ENCODE results near the gene PITPNM2. TPM values are rescaled to one million over a fixed set of nuclear protein-coding genes. Genes with fewer than 3 reads are reported as not detected.

The PITPNM2 gene
- total RNA-seq, 1 experiment from 2014 or later, result 15.2 TPM

- Histone ChIP-seq H3K4me3 (replicated peaks in 1 of 2; ENCODE audit: low read depth in 1 of 2, low read length in 2 of 2) (no peak overlapping the region), H3K36me3 (ENCODE audit: control insufficient read depth in 1 of 2, insufficient read depth in 2 of 2, low read length in 2 of 2) (no peaks in the 10 kb centered on the region), H4K20me1 (ENCODE audit: insufficient read depth) (no peaks in the 10 kb centered on the region), H3K27me3 (ENCODE audit: insufficient read depth, low read length) (no peaks in the 10 kb centered on the region), H3K27ac (ENCODE audit: low read depth, low read length) (no peak overlapping the region), H3K79me2 (ENCODE audit: insufficient read depth, low read length) (no peaks in the 10 kb centered on the region; the same call in 1 of the 2 replicates), H3K9ac (ENCODE audit: low read length) (no peak overlapping the region), H3K9me2 (ENCODE audit: insufficient read depth) (no peaks in the 10 kb centered on the region), H2AFZ (ENCODE audit: low read depth, low read length, poor library complexity, severe bottlenecking) (no peak overlapping the region), H3K4me2 (ENCODE audit: low read length) (no peak overlapping the region), H3K9me3 (ENCODE audit: control insufficient read depth in 1 of 2, insufficient read depth in 1 of 2, low read depth in 1 of 2, low read length in 2 of 2) (no peaks in the 10 kb centered on the region), H3K4me1 (ENCODE audit: control insufficient read depth in 1 of 2, insufficient read depth in 2 of 2, low read length in 2 of 2) (no peaks in the 10 kb centered on the region; a peak in 1 of 4 replicates)
- POLR2A ChIA-PET, result no interaction called here
- intact Hi-C loops (cut with micrococcal nuclease), result no loop called here
- CTCF ChIA-PET, result no interaction called here
- BruUV-seq (replicated peaks), result no TSS peak
- ATAC-seq (no peak), DNase-seq (ENCODE audit: low read depth, low spot score) (no peak)
- TF ChIP-seq REST (IDR thresholded peaks at IDR 0.05; ENCODE audit: low read depth), result no peak
- no peak for TF ChIP-seq ELF1 (IDR thresholded peaks at IDR 0.05; ENCODE audit: borderline replicate concordance, low read depth)
- no peak for TF ChIP-seq FOSL1 (IDR thresholded peaks at IDR 0.05; ENCODE audit: low read depth)
- no peak for TF ChIP-seq CBX3 (IDR thresholded peaks at IDR 0.05; ENCODE audit: low read depth)
- TF ChIP-seq CTCF (IDR thresholded peaks at IDR 0.05 in 2 of 3, conservative IDR thresholded peaks at IDR 0.05 in 1 of 3; ENCODE audit: borderline replicate concordance in 1 of 3, insufficient read depth in 1 of 3, low read depth in 2 of 3, low read length in 2 of 3), result no peak
- no peak for TF ChIP-seq SP1 (IDR thresholded peaks at IDR 0.05; ENCODE audit: low read depth)
- no peak for TF ChIP-seq TCF7L2 (IDR thresholded peaks at IDR 0.05; ENCODE audit: borderline replicate concordance, extremely low read depth, insufficient read depth, insufficient read length)
- TF ChIP-seq MAX (IDR thresholded peaks at IDR 0.05), result no peak
- no peak for TF ChIP-seq SRF (IDR thresholded peaks at IDR 0.05; ENCODE audit: low read depth)
- no peak for TF ChIP-seq SIN3A (IDR thresholded peaks at IDR 0.05; ENCODE audit: low read depth)
- TF ChIP-seq, protein P1, sequence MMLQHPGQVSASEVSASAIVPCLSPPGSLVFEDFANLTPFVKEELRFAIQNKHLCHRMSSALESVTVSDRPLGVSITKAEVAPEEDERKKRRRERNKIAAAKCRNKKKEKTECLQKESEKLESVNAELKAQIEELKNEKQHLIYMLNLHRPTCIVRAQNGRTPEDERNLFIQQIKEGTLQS (IDR thresholded peaks at IDR 0.05), result no peak
- TF ChIP-seq EZH2phosphoT487 (IDR thresholded peaks at IDR 0.05; ENCODE audit: borderline replicate concordance), result no peak
- RAD21 ChIA-PET (ENCODE audit: low non-redundant PET in 1 of 2, low total read pairs in 2 of 2, uncharacterized antibody in 2 of 2, unreplicated experiment in 2 of 2), result interaction anchor here in 1 of 2 experiments (0.6 kb wide), 1 partner anchor 424 kb away, joined by 3 read pairs; no protein-coding TSS in a partner anchor
Measured at GRCh38 chr12:123115409-123116121, 35.3 kb downstream of the PITPNM2 start.

Measured in HCT116 (cell line).